Measurements from ENCODE around the gene ADGRE1.

GRCh38 chr19:6956573-6956972 is 69.2 kb downstream of the ADGRE1 start:
- TF ChIP-seq CTCF (conservative IDR thresholded peaks at IDR 0.05; ENCODE audit: low read length) = no peak
- TF ChIP-seq EZH2phosphoT487 (IDR thresholded peaks at IDR 0.05; ENCODE audit: borderline replicate concordance, low read depth, low read length) = no peak

Measured in OCI-LY7 (cell line).